Measurements from ENCODE around the gene CRYGA.
"Not testable (repeated sequence)": the region's sequence is repeated elsewhere in the genome, so short reads cannot be mapped to it uniquely, and the experiment has no call there.

CRYGA gene

GRCh38 chr2:208156439-208156838, 7.0 kb downstream of the CRYGA start:
- DNase-seq = no peak

- no peak for DNase-seq
Observed at GRCh38 chr2:208153156-208153555, 10.2 kb downstream of the CRYGA start.

- no peak for DNase-seq
Observed at GRCh38 chr2:208150956-208151355, 12.4 kb downstream of the CRYGA start.

- no peak for DNase-seq
Observed at GRCh38 chr2:208150094-208150493, 13.3 kb downstream of the CRYGA start.

GRCh38 chr2:208148803-208149202, 14.6 kb downstream of the CRYGA start:
- DNase-seq = no peak

GRCh38 chr2:208147759-208148158, 15.6 kb downstream of the CRYGA start:
- no peak for DNase-seq

- DNase-seq = no peak
Observed at GRCh38 chr2:208147008-208147407, 16.4 kb downstream of the CRYGA start.

GRCh38 chr2:208146006-208146405, 17.4 kb downstream of the CRYGA start, which contains the start of gene CRYGB:
Gene CRYGB (minus strand): TSS chr2:208146158. CDS start chr2:208146120, 38 bp downstream.
- DNase-seq = no peak

GRCh38 chr2:208142925-208143799, 20.2 kb downstream of the CRYGA start:
- DNase-seq = no peak

GRCh38 chr2:208142240-208142924, 21.0 kb downstream of the CRYGA start:
- DNase-seq = no peak

- DNase-seq = no peak
Observed at GRCh38 chr2:208139447-208139846, 23.9 kb downstream of the CRYGA start.

GRCh38 chr2:208138334-208138733, 25.1 kb downstream of the CRYGA start:
- DNase-seq = not testable (repeated sequence)

GRCh38 chr2:208136716-208137094, 26.7 kb downstream of the CRYGA start:
- DNase-seq = no peak

GRCh38 chr2:208135794-208136715, 27.3 kb downstream of the CRYGA start:
- DNase-seq = no peak

GRCh38 chr2:208134928-208135586, 28.3 kb downstream of the CRYGA start:
- DNase-seq = no peak

GRCh38 chr2:208130712-208131110, 32.7 kb downstream of the CRYGA start:
- no peak for DNase-seq

GRCh38 chr2:208129744-208130711, 33.4 kb downstream of the CRYGA start, which contains the start of gene CRYGC:
Gene CRYGC (minus strand): TSS chr2:208129828. CDS start chr2:208129792, 36 bp downstream.
- DNase-seq = no peak

- no peak for DNase-seq
Observed at GRCh38 chr2:208128136-208128535, 35.3 kb downstream of the CRYGA start.

- DNase-seq = no peak
Observed at GRCh38 chr2:208127090-208127489, 36.3 kb downstream of the CRYGA start.

GRCh38 chr2:208125251-208125650, 38.1 kb downstream of the CRYGA start:
- no peak for DNase-seq

Data from femur (tissue), 1 donor.